ENCODE measurements around the gene PRRC2B. TPM values are rescaled to one million over a fixed set of nuclear protein-coding genes. Genes with fewer than 3 reads are reported as not detected.

The PRRC2B gene
- total and polyA plus RNA-seq, 2 of the 13 experiments (the other 11 are each of a cell fraction or from before 2014, with no cell fraction given) = 20.8 to 37.4 TPM

DNA sequence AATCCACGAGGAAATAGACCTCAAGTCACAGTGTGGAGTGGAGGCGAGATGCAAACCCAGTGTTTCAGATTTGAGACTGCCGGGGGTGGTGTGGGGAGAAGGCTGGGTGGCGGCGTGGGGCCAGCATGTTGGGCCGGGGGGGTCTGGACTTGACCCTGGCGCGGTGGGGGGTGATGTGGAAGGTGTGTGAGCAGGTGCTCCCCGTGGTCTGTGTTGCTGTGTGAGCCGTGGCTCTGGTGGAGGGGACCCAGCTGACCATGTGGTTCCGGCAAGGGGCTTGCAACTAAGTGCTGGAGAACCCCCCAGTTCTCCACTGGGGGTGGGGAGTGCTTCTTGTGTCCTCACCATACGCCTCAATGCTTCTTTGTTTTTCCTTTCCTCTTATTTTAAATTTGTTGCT, 25.8 kb downstream of the PRRC2B start:
- H3K4me1 ChIP-seq (ENCODE audit: insufficient read depth, low read length) = peaks cover 93% of the 10 kb centered on the region
- H3K9ac ChIP-seq (ENCODE audit: insufficient read depth, low read depth, low read length) = no peak overlapping the region
- H3K79me2 ChIP-seq (ENCODE audit: insufficient read depth, low read length) = peaks cover 98% of the 10 kb centered on the region
- peaks cover 6 to 28% of the 10 kb centered on the region in 2 experiments; a peak in 4 of 5 replicates for H3K36me3 ChIP-seq (replicated peaks in 1 of 2; ENCODE audit: control insufficient read depth in 1 of 2, insufficient read depth in 2 of 2, low read length in 2 of 2)
- H3K9me3 ChIP-seq (ENCODE audit: low read length) = no peaks in the 10 kb centered on the region
- no peak overlapping the region for H2AFZ ChIP-seq (ENCODE audit: low read length)
- H4K20me1 ChIP-seq (ENCODE audit: insufficient read depth, low read length) = peaks cover 95% of the 10 kb centered on the region
- in situ Hi-C loops (cut with HindIII; ENCODE audit: extremely low pct_ligation_motif_present, low pct_unique_long_range_greater_than_20kb) (no loop called here), intact Hi-C loops (cut with micrococcal nuclease; ENCODE audit: unreplicated experiment) (no loop called here)
- BruUV-seq (replicated peaks) = no TSS peak
- 94% methylated on average over 12 of the region's 12 CpGs for WGBS (ENCODE audit: low lambda C conversion rate)
- FAIRE-seq = no peak
- CTCF ChIA-PET (ENCODE audit: low intra/inter-chr PET ratio, low total read pairs) = no interaction called here
- H3K4me2 ChIP-seq (ENCODE audit: low read depth, low read length) = no peak overlapping the region
- H3K4me3 ChIP-seq (replicated peaks in 1 of 3; ENCODE audit: insufficient read depth in 1 of 3, low read depth in 2 of 3, low read length in 3 of 3) = no peak overlapping the region
- H3K27ac ChIP-seq (ENCODE audit: extremely low read length, insufficient read depth, low read length) = no peak overlapping the region
- peak; percentile 68 for TF ChIP-seq AGO2 (optimal IDR thresholded peaks at IDR 0.05; ENCODE audit: low read depth, low read length)
- no peak for TF ChIP-seq MATR3 (CRISPR knock-in tag; IDR thresholded peaks at IDR 0.05)
- ATAC-seq = no peak
- H3K27me3 ChIP-seq (ENCODE audit: control insufficient read depth in 1 of 2, insufficient read depth in 2 of 2, low read length in 2 of 2) = no peaks in the 10 kb centered on the region
- POLR2A ChIA-PET = interaction anchor here (1.7 kb wide), 1 partner anchor 47 kb away, joined by 4 read pairs; no protein-coding TSS in a partner anchor
- no peak for DNase-seq (ENCODE audit: low spot score)

DNA sequence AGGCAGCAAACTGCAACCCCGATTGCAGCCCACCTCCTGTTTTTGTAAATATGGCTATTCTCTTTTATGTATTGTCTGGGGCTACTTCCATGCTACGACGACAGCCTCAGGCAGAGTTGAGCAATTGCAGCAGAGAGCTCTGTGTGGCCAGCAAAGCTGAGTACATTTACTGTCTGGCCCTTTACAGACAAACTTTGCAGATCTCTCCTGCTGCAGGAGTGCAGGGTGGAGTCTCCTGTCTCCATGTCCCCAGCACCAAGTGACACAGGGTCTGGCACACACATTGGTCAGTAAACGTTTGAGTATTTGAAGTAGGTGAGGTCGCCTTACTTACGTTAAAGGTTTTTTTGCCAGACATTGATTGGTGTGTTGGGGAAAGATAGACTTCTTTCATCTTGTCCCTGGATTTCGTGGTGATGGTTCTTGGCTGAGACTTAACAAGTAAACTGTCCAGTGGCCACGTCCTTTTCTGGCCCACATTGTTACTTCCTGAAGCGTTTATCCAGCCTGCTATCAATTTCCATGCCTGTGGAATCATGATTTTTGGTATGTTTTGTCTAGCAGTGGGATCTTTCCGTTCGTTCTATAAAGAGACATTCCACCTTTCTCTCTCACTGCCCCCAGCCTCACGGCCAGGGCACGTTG, 27.2 kb downstream of the PRRC2B start:
- Histone ChIP-seq H3K27me3 (ENCODE audit: control insufficient read depth in 1 of 2, insufficient read depth in 2 of 2, low read length in 2 of 2) (no peaks in the 10 kb centered on the region), H3K27ac (ENCODE audit: extremely low read length, insufficient read depth, low read length) (peak overlapping the region; percentile 21), H3K9me3 (ENCODE audit: low read length) (no peaks in the 10 kb centered on the region), H3K4me3 (replicated peaks in 1 of 3; ENCODE audit: insufficient read depth in 1 of 3, low read depth in 2 of 3, low read length in 3 of 3) (no peak overlapping the region; a peak in 1 of 6 replicates), H3K36me3 (replicated peaks in 1 of 2; ENCODE audit: control insufficient read depth in 1 of 2, insufficient read depth in 2 of 2, low read length in 2 of 2) (peaks cover 6 to 22% of the 10 kb centered on the region in 2 experiments; a peak in 4 of 5 replicates), H2AFZ (ENCODE audit: low read length) (no peak overlapping the region), H3K9ac (ENCODE audit: insufficient read depth, low read depth, low read length) (no peak overlapping the region), H4K20me1 (ENCODE audit: insufficient read depth, low read length) (peaks cover 91% of the 10 kb centered on the region), H3K4me2 (ENCODE audit: low read depth, low read length) (peak overlapping the region; percentile 26), H3K4me1 (ENCODE audit: insufficient read depth, low read length) (peaks cover 81% of the 10 kb centered on the region), H3K79me2 (ENCODE audit: insufficient read depth, low read length) (peaks cover 98% of the 10 kb centered on the region)
- in situ Hi-C loops (cut with HindIII; ENCODE audit: extremely low pct_ligation_motif_present, low pct_unique_long_range_greater_than_20kb) (no loop called here), intact Hi-C loops (cut with micrococcal nuclease; ENCODE audit: unreplicated experiment) (no loop called here)
- 65% methylated on average over 13 of the region's 13 CpGs for WGBS (ENCODE audit: low lambda C conversion rate)
- BruUV-seq (replicated peaks) = no TSS peak
- POLR2A ChIA-PET = no interaction called here
- DNase-seq (ENCODE audit: low spot score) (peak; percentile 58), FAIRE-seq (peak; percentile 37), ATAC-seq (peak; percentile 77)
- CTCF ChIA-PET (ENCODE audit: low intra/inter-chr PET ratio, low total read pairs) = no interaction called here
- no peak for TF ChIP-seq FOXA1 (IDR thresholded peaks at IDR 0.05)
- peak; percentile 60 for TF ChIP-seq FOXA1 (CRISPR knock-in tag; IDR thresholded peaks at IDR 0.05)
- peak; percentile 67; the same call in 1 of the 2 replicates for TF ChIP-seq SOX5 (CRISPR knock-in tag; IDR thresholded peaks at IDR 0.05; ENCODE audit: borderline replicate concordance)
- TF ChIP-seq, protein P1, sequence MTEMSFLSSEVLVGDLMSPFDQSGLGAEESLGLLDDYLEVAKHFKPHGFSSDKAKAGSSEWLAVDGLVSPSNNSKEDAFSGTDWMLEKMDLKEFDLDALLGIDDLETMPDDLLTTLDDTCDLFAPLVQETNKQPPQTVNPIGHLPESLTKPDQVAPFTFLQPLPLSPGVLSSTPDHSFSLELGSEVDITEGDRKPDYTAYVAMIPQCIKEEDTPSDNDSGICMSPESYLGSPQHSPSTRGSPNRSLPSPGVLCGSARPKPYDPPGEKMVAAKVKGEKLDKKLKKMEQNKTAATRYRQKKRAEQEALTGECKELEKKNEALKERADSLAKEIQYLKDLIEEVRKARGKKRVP (CRISPR knock-in tag; IDR thresholded peaks at IDR 0.05) = peak in 1 of 2 experiments; percentile 42; a peak in 1 of 4 replicates
- TF ChIP-seq SOX13 (IDR thresholded peaks at IDR 0.05) = no peak
- TF ChIP-seq SOX13 (CRISPR knock-in tag; conservative IDR thresholded peaks at IDR 0.05 in 1 of 2, IDR thresholded peaks at IDR 0.05 in 1 of 2) = peak in 1 of 2 experiments; percentile 55; a peak in 1 of 4 replicates
- peak; percentile 81; the same call in 1 of the 2 replicates for TF ChIP-seq CEBPB (IDR thresholded peaks at IDR 0.05; ENCODE audit: borderline replicate concordance, low read depth, low read length)
- no peak for TF ChIP-seq ZNF260 (CRISPR knock-in tag; IDR thresholded peaks at IDR 0.05; ENCODE audit: borderline replicate concordance, low read depth)
- TF ChIP-seq SP1 (IDR thresholded peaks at IDR 0.05) = no peak
- no peak for TF ChIP-seq SP1 (CRISPR knock-in tag; IDR thresholded peaks at IDR 0.05)
- no peak for TF ChIP-seq ZSCAN9 (CRISPR knock-in tag; IDR thresholded peaks at IDR 0.05; ENCODE audit: borderline replicate concordance)
- TF ChIP-seq JUND (CRISPR knock-in tag; IDR thresholded peaks at IDR 0.05) = no peak
- TF ChIP-seq, protein P2, sequence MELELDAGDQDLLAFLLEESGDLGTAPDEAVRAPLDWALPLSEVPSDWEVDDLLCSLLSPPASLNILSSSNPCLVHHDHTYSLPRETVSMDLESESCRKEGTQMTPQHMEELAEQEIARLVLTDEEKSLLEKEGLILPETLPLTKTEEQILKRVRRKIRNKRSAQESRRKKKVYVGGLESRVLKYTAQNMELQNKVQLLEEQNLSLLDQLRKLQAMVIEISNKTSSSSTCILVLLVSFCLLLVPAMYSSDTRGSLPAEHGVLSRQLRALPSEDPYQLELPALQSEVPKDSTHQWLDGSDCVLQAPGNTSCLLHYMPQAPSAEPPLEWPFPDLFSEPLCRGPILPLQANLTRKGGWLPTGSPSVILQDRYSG (CRISPR knock-in tag; IDR thresholded peaks at IDR 0.05) = no peak
- TF ChIP-seq FOXA3 (CRISPR knock-in tag; IDR thresholded peaks at IDR 0.05) = peak; percentile 58
- 0 out of 2 replicates have a peak, but pooled peaks have one; percentile 30 for TF ChIP-seq ZNF7 (CRISPR knock-in tag; IDR thresholded peaks at IDR 0.05)
- TF ChIP-seq JUN (CRISPR knock-in tag; IDR thresholded peaks at IDR 0.05) = no peak
- TF ChIP-seq CEBPG (CRISPR knock-in tag; IDR thresholded peaks at IDR 0.05) = peak; percentile 85
